OCI-LY7 (cell line): ENCODE measurements around the gene KCNMA1. TPM values are rescaled to one million over a fixed set of nuclear protein-coding genes. Genes with fewer than 3 reads are reported as not detected.

ENCODE experiments used
- BruUV-seq: library from RNA; stranded (reverse); fragments of 400-500 nt; replicated peaks from 2 replicates; lab custom pipeline; 2021; lab: Mats Ljungman, UMichigan
- CTCF ChIA-PET: fragments of 300-600 bp; sonication (Branson Sonifier 250); formaldehyde crosslinking; loops from one replicate; lab custom pipeline; 2022; ENCODE audit warnings: antibody characterized with exemption; ENCODE audit not compliant: unreplicated experiment; lab: Charles Lee
- POLR2A ChIA-PET: fragments of 300-600 bp; sonication (Branson Sonifier 250); formaldehyde crosslinking; loops from one replicate; lab custom pipeline; 2022; ENCODE audit warnings: antibody characterized with exemption; lab: Charles Lee
- DNase-seq: peaks from one replicate; pipeline ENCODE4 v3.0.0-alpha.2; 2015; ENCODE audit warnings: low spot score
- H2AFZ ChIP-seq: fragments of 200-600 bp; sonication (generic), shearing (Covaris generic); 2 replicates; pipeline ENCODE4 v1.6.1; 2014; ENCODE audit warnings: mild to moderate bottlenecking, antibody characterized with exemption, low read length, moderate library complexity
- H3K27ac ChIP-seq: fragments of 200-600 bp; sonication (generic); 2 replicates; pipeline ENCODE4 v1.5.1; 2014; ENCODE audit warnings: mixed run types, low read depth, mild to moderate bottlenecking, moderate library complexity, low read length, inconsistent platforms; ENCODE audit not compliant: poor library complexity, severe bottlenecking
- H3K36me3 ChIP-seq: fragments of 200-600 bp; sonication (generic); 2 replicates; pipeline ENCODE4 v1.6.1; 2014; ENCODE audit warnings: mild to moderate bottlenecking, antibody characterized with exemption, low read length, moderate library complexity, mixed read lengths; ENCODE audit not compliant: insufficient read depth
- H3K4me1 ChIP-seq: fragments of 200-600 bp; sonication (generic); 2 replicates; pipeline ENCODE4 v1.5.1; 2014; ENCODE audit warnings: mild to moderate bottlenecking, low read length; ENCODE audit not compliant: insufficient read depth, poor library complexity, severe bottlenecking
- H3K4me2 ChIP-seq: fragments of 200-600 bp; sonication (generic); 2 replicates; pipeline ENCODE4 v1.6.1; 2014; ENCODE audit warnings: mild to moderate bottlenecking, low read length
- H3K4me3 ChIP-seq: fragments of 200-600 bp; sonication (generic); 2 replicates; pipeline ENCODE4 v1.5.1; 2014; ENCODE audit warnings: mild to moderate bottlenecking, low read depth, low read length; ENCODE audit not compliant: poor library complexity, severe bottlenecking
- H3K79me2 ChIP-seq: fragments of 200-600 bp; sonication (generic); 2 replicates; pipeline ENCODE4 v1.6.1; 2016; ENCODE audit warnings: low read depth, mild to moderate bottlenecking, low read length, moderate library complexity, mixed read lengths; ENCODE audit not compliant: insufficient read depth
- H3K9me2 ChIP-seq: fragments of 200-600 bp; sonication (generic); 2 replicates; pipeline ENCODE4 v1.6.1; 2016; ENCODE audit warnings: mild to moderate bottlenecking, low read length, mixed read lengths; ENCODE audit not compliant: insufficient read depth
- H3K9me3 ChIP-seq: fragments of 200-600 bp; sonication (generic); 2 replicates; pipeline ENCODE4 v1.6.1; 2014; ENCODE audit warnings: mild to moderate bottlenecking, mixed run types, low read length, mixed read lengths
- H4K20me1 ChIP-seq: fragments of 200-600 bp; sonication (generic); 2 replicates; pipeline ENCODE4 v1.6.1; 2014; ENCODE audit warnings: mild to moderate bottlenecking, antibody characterized with exemption, low read length, moderate library complexity, mixed read lengths; ENCODE audit not compliant: insufficient read depth
- EZH2phosphoT487 ChIP-seq: fragments of 200-600 bp; sonication (generic); IDR thresholded peaks from 2 replicates; pipeline ENCODE4 v1.6.1; 2018; ENCODE audit warnings: low read depth, borderline replicate concordance, mild to moderate bottlenecking, mixed run types, antibody characterized with exemption, low read length, moderate library complexity, mixed read lengths
- intact Hi-C: fragments of 100-400 bp; cut with micrococcal nuclease; formaldehyde crosslinking; loops from one replicate; pipeline ENCODE4 v1.10.0; 2022; ENCODE audit not compliant: unreplicated experiment
- total RNA-seq, 2 experiments: library from RNA; depleted of rRNA in 1 of 2; stranded (reverse); fragments of >200 nt in 1 of 2; shearing (Covaris generic) in 1 of 2; gene quantifications; 2 replicates each; pipeline ENCODE4 v1.2.3, GENCODE V29; 2014 to 2022
- TF ChIP-seq, protein P1 (sequence below): fragments of 200-600 bp; sonication (generic); conservative IDR thresholded peaks from 2 replicates; pipeline ENCODE4 v1.5.1; 2014; ENCODE audit warnings: mild to moderate bottlenecking, antibody characterized with exemption, low read length, moderate library complexity, mixed read lengths

KCNMA1 gene
- total RNA-seq, 2 experiments from 2014 or later = not detected

DNA sequence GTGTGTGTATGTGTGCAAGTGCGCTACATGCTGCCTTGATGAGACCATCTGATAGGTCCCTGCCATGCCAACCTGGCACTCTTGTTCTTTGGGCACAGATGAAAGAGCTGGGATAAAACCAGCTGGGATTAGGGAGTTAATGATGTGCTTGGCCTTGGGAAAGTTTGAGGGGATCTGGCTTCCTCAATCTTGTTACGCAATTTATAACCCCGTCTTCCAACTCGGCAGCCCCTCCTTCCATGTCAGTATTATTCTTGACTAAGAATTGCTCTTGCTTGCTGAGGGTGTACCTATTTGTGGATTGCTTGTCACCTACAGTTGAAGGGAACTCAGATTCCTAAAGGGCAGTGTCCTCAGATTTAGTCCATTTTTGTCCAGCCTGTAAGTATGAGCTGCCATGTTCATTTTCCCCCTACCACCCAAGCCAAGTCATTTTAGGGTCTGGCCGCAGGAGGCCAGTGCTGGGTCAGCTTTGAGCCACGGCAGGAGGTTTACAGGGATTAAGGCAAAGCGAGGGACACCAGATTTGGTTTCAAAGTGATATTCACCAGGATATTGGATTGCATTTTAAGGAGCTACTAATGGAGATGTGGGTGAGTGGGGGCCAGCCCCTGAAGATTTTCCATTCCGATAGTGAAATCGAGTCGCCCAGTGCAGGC is 34.1 kb upstream of the KCNMA1 start:
- POLR2A ChIA-PET = no interaction called here
- Histone ChIP-seq H3K4me2 (no peak overlapping the region), H3K36me3 (no peaks in the 10 kb centered on the region), H3K4me3 (no peak overlapping the region), H3K79me2 (no peaks in the 10 kb centered on the region), H2AFZ (no peak overlapping the region), H4K20me1 (no peaks in the 10 kb centered on the region; the same call in 1 of the 2 replicates), H3K9me3 (no peaks in the 10 kb centered on the region), H3K9me2 (no peaks in the 10 kb centered on the region), H3K4me1 (no peaks in the 10 kb centered on the region), H3K27ac (no peak overlapping the region)
- TF ChIP-seq EZH2phosphoT487 = no peak
- TF ChIP-seq, protein P1, sequence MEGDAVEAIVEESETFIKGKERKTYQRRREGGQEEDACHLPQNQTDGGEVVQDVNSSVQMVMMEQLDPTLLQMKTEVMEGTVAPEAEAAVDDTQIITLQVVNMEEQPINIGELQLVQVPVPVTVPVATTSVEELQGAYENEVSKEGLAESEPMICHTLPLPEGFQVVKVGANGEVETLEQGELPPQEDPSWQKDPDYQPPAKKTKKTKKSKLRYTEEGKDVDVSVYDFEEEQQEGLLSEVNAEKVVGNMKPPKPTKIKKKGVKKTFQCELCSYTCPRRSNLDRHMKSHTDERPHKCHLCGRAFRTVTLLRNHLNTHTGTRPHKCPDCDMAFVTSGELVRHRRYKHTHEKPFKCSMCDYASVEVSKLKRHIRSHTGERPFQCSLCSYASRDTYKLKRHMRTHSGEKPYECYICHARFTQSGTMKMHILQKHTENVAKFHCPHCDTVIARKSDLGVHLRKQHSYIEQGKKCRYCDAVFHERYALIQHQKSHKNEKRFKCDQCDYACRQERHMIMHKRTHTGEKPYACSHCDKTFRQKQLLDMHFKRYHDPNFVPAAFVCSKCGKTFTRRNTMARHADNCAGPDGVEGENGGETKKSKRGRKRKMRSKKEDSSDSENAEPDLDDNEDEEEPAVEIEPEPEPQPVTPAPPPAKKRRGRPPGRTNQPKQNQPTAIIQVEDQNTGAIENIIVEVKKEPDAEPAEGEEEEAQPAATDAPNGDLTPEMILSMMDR = no peak
- no peak for DNase-seq
- CTCF ChIA-PET = no interaction called here
- BruUV-seq = no TSS peak
- intact Hi-C loops = no loop called here

DNA sequence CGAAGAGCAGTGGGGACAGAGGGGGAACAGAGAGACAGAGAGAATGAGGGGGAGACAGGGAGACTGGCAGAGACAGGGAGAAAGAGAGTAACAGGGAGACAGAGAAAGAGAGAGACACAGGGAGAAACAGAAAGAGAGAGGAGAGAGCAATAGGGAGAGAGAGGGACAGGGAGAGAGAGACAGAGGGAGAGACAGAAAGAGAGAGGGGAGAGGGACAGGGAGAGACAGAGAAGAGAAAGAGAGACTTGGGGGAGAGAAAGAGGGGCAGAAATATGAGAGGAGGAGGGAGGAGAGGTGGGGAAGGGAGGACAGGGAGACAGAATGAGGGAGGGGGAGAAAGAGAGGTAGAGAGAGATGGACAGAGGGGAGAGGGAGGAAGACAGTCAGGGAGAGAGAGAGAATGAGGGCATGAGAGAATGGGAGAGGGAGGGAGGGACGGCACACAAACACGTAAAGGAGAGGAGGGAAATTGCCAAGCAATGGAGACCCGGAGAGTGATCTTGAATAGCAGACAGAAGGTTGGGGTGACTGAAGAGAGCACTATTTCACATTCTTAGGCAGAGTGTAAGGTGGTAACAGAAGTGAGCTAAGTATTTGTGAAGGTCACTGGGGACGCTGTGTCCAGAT is 33.3 kb upstream of the KCNMA1 start:
- no peaks in the 10 kb centered on the region for H3K9me3 ChIP-seq
- no peaks in the 10 kb centered on the region for H3K9me2 ChIP-seq
- TF ChIP-seq EZH2phosphoT487 = no peak
- TF ChIP-seq, protein P1 = no peak
- no peak overlapping the region for H3K4me2 ChIP-seq
- CTCF ChIA-PET = no interaction called here
- no peak overlapping the region for H3K4me3 ChIP-seq
- no peaks in the 10 kb centered on the region for H3K4me1 ChIP-seq
- POLR2A ChIA-PET = no interaction called here
- H3K27ac ChIP-seq = no peak overlapping the region
- BruUV-seq = no TSS peak
- no peaks in the 10 kb centered on the region for H3K36me3 ChIP-seq
- H3K79me2 ChIP-seq = no peaks in the 10 kb centered on the region
- DNase-seq = no peak
- intact Hi-C loops = no loop called here
- no peaks in the 10 kb centered on the region; the same call in 1 of the 2 replicates for H4K20me1 ChIP-seq
- H2AFZ ChIP-seq = no peak overlapping the region

DNA sequence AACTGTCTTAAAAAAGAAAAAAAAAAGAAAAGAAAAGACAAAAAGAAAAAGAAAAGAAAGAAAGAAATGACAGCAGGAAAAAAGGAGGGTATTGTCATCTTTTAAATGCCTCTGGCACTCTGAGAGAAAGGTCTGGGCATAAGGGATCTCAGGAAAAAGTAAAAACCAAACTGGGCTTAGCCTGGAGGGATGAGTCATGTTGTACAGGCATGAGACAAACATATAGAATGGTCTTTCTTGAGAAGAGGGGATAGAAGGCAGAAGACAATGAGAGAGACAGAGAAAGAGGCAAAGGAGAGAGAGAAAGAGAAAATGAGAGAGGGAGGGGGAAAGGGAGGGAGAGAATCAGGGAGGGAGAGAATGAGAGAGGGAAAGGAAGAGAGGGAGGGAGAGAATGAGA is 32.3 kb upstream of the KCNMA1 start:
- no TSS peak for BruUV-seq
- no peak for TF ChIP-seq EZH2phosphoT487
- TF ChIP-seq, protein P1 = no peak
- H3K9me3 ChIP-seq = no peaks in the 10 kb centered on the region
- no peaks in the 10 kb centered on the region; the same call in 1 of the 2 replicates for H4K20me1 ChIP-seq
- intact Hi-C loops = no loop called here
- no peak overlapping the region for H3K4me3 ChIP-seq
- no peaks in the 10 kb centered on the region for H3K36me3 ChIP-seq
- H2AFZ ChIP-seq = no peak overlapping the region
- POLR2A ChIA-PET = no interaction called here
- no peaks in the 10 kb centered on the region for H3K9me2 ChIP-seq
- DNase-seq = no peak
- H3K4me1 ChIP-seq = no peaks in the 10 kb centered on the region
- H3K79me2 ChIP-seq = no peaks in the 10 kb centered on the region
- no peak overlapping the region for H3K4me2 ChIP-seq
- CTCF ChIA-PET = no interaction called here
- no peak overlapping the region for H3K27ac ChIP-seq
